Activated naive CD8-positive, alpha-beta T cell treated with anti-CD3 and anti-CD28 coated beads, Interleukin-2, amount 50 U/mL, for 16 hours (primary cell): ENCODE measurements around the gene PTPRD.
"Not testable (repeated sequence)": the region's sequence is repeated elsewhere in the genome, so short reads cannot be mapped to it uniquely, and the experiment has no call there.

Experiments
- DNase-seq: peaks from one replicate; pipeline ENCODE4 v3.0.0-alpha.2; 2020; ENCODE audit warnings: low read depth, low spot score

Gene PTPRD

GRCh38 chr9:9970514-9970913 lies 642.3 kb downstream of the PTPRD start:
- DNase-seq = no peak

GRCh38 chr9:9963841-9964240 lies 649.0 kb downstream of the PTPRD start:
- DNase-seq = no peak

GRCh38 chr9:9961934-9962333 lies 650.9 kb downstream of the PTPRD start:
- no peak for DNase-seq

- DNase-seq = no peak
Measured at GRCh38 chr9:9961487-9961886, 651.3 kb downstream of the PTPRD start.

GRCh38 chr9:9951556-9952160 lies 661.1 kb downstream of the PTPRD start:
- no peak for DNase-seq

GRCh38 chr9:9950813-9951212 lies 662.0 kb downstream of the PTPRD start:
- DNase-seq = no peak

GRCh38 chr9:9949978-9950377 lies 662.8 kb downstream of the PTPRD start:
- DNase-seq = no peak

GRCh38 chr9:9949368-9949767 lies 663.4 kb downstream of the PTPRD start:
- no peak for DNase-seq

- DNase-seq = no peak
Measured at GRCh38 chr9:9945966-9946365, 666.8 kb downstream of the PTPRD start.

GRCh38 chr9:9942764-9943424 lies 669.9 kb downstream of the PTPRD start:
- no peak for DNase-seq

GRCh38 chr9:9938432-9938831 lies 674.4 kb downstream of the PTPRD start:
- DNase-seq = no peak

- not testable (repeated sequence) for DNase-seq
Measured at GRCh38 chr9:9931464-9931863, 681.3 kb downstream of the PTPRD start.

- no peak for DNase-seq
Measured at GRCh38 chr9:9924376-9924775, 688.4 kb downstream of the PTPRD start.

GRCh38 chr9:9921805-9922204 lies 691.0 kb downstream of the PTPRD start:
- DNase-seq = no peak

GRCh38 chr9:9920425-9921060 lies 692.3 kb downstream of the PTPRD start:
- no peak for DNase-seq

- DNase-seq = no peak
Measured at GRCh38 chr9:9919174-9919775, 693.5 kb downstream of the PTPRD start.

- no peak for DNase-seq
Measured at GRCh38 chr9:9917400-9917799, 695.4 kb downstream of the PTPRD start.

GRCh38 chr9:9914174-9914573 lies 698.6 kb downstream of the PTPRD start:
- no peak for DNase-seq

GRCh38 chr9:9913276-9913832 lies 699.4 kb downstream of the PTPRD start:
- no peak for DNase-seq

GRCh38 chr9:9912459-9912858 lies 700.3 kb downstream of the PTPRD start:
- DNase-seq = no peak

GRCh38 chr9:9905736-9906135 lies 707.1 kb downstream of the PTPRD start:
- DNase-seq = no peak

- no peak for DNase-seq
Measured at GRCh38 chr9:9904041-9904440, 708.8 kb downstream of the PTPRD start.
